OCI-LY7 (cell line): ENCODE measurements around the gene CRYBG2. TPM values are rescaled to one million over a fixed set of nuclear protein-coding genes. Genes with fewer than 3 reads are reported as not detected.
"Not testable (repeated sequence)": the region's sequence is repeated elsewhere in the genome, so short reads cannot be mapped to it uniquely, and the experiment has no call there.

Source experiments
- BruUV-seq: library from RNA; stranded (reverse); fragments of 400-500 nt; replicated peaks from 2 replicates; lab custom pipeline; 2021; lab: Mats Ljungman, UMichigan
- CTCF ChIA-PET: fragments of 300-600 bp; sonication (Branson Sonifier 250); formaldehyde crosslinking; loops from one replicate; lab custom pipeline; 2022; ENCODE audit warnings: antibody characterized with exemption; ENCODE audit not compliant: unreplicated experiment; lab: Charles Lee
- POLR2A ChIA-PET: fragments of 300-600 bp; sonication (Branson Sonifier 250); formaldehyde crosslinking; loops from one replicate; lab custom pipeline; 2022; ENCODE audit warnings: antibody characterized with exemption; lab: Charles Lee
- DNase-seq: peaks from one replicate; pipeline ENCODE4 v3.0.0-alpha.2; 2015; ENCODE audit warnings: low spot score
- H2AFZ ChIP-seq: fragments of 200-600 bp; sonication (generic), shearing (Covaris generic); 2 replicates; pipeline ENCODE4 v1.6.1; 2014; ENCODE audit warnings: mild to moderate bottlenecking, antibody characterized with exemption, low read length, moderate library complexity
- H3K27ac ChIP-seq: fragments of 200-600 bp; sonication (generic); 2 replicates; pipeline ENCODE4 v1.5.1; 2014; ENCODE audit warnings: mixed run types, low read depth, mild to moderate bottlenecking, moderate library complexity, low read length, inconsistent platforms; ENCODE audit not compliant: poor library complexity, severe bottlenecking
- H3K36me3 ChIP-seq: fragments of 200-600 bp; sonication (generic); 2 replicates; pipeline ENCODE4 v1.6.1; 2014; ENCODE audit warnings: mild to moderate bottlenecking, antibody characterized with exemption, low read length, moderate library complexity, mixed read lengths; ENCODE audit not compliant: insufficient read depth
- H3K4me1 ChIP-seq: fragments of 200-600 bp; sonication (generic); 2 replicates; pipeline ENCODE4 v1.5.1; 2014; ENCODE audit warnings: mild to moderate bottlenecking, low read length; ENCODE audit not compliant: insufficient read depth, poor library complexity, severe bottlenecking
- H3K4me2 ChIP-seq: fragments of 200-600 bp; sonication (generic); 2 replicates; pipeline ENCODE4 v1.6.1; 2014; ENCODE audit warnings: mild to moderate bottlenecking, low read length
- H3K4me3 ChIP-seq: fragments of 200-600 bp; sonication (generic); 2 replicates; pipeline ENCODE4 v1.5.1; 2014; ENCODE audit warnings: mild to moderate bottlenecking, low read depth, low read length; ENCODE audit not compliant: poor library complexity, severe bottlenecking
- H3K79me2 ChIP-seq: fragments of 200-600 bp; sonication (generic); 2 replicates; pipeline ENCODE4 v1.6.1; 2016; ENCODE audit warnings: low read depth, mild to moderate bottlenecking, low read length, moderate library complexity, mixed read lengths; ENCODE audit not compliant: insufficient read depth
- H3K9me2 ChIP-seq: fragments of 200-600 bp; sonication (generic); 2 replicates; pipeline ENCODE4 v1.6.1; 2016; ENCODE audit warnings: mild to moderate bottlenecking, low read length, mixed read lengths; ENCODE audit not compliant: insufficient read depth
- H3K9me3 ChIP-seq: fragments of 200-600 bp; sonication (generic); 2 replicates; pipeline ENCODE4 v1.6.1; 2014; ENCODE audit warnings: mild to moderate bottlenecking, mixed run types, low read length, mixed read lengths
- H4K20me1 ChIP-seq: fragments of 200-600 bp; sonication (generic); 2 replicates; pipeline ENCODE4 v1.6.1; 2014; ENCODE audit warnings: mild to moderate bottlenecking, antibody characterized with exemption, low read length, moderate library complexity, mixed read lengths; ENCODE audit not compliant: insufficient read depth
- CTCF ChIP-seq: fragments of 200-600 bp; sonication (generic); conservative IDR thresholded peaks from 2 replicates; pipeline ENCODE4 v1.5.1; 2014; ENCODE audit warnings: mild to moderate bottlenecking, antibody characterized with exemption, low read length, moderate library complexity, mixed read lengths
- EZH2phosphoT487 ChIP-seq: fragments of 200-600 bp; sonication (generic); IDR thresholded peaks from 2 replicates; pipeline ENCODE4 v1.6.1; 2018; ENCODE audit warnings: low read depth, borderline replicate concordance, mild to moderate bottlenecking, mixed run types, antibody characterized with exemption, low read length, moderate library complexity, mixed read lengths
- intact Hi-C: fragments of 100-400 bp; cut with micrococcal nuclease; formaldehyde crosslinking; loops from one replicate; pipeline ENCODE4 v1.10.0; 2022; ENCODE audit not compliant: unreplicated experiment
- total RNA-seq, 2 experiments: library from RNA; depleted of rRNA in 1 of 2; stranded (reverse); fragments of >200 nt in 1 of 2; shearing (Covaris generic) in 1 of 2; gene quantifications; 2 replicates each; pipeline ENCODE4 v1.2.3, GENCODE V29; 2014 to 2022

Gene CRYBG2
- total RNA-seq, 2 experiments from 2014 or later, result 1.3 to 5.5 TPM

- no peaks in the 10 kb centered on the region for H3K79me2 ChIP-seq
- no peak overlapping the region for H3K4me3 ChIP-seq
- ChIA-PET POLR2A (interaction anchor here (0.9 to 1.0 kb wide), 2 partner anchors 16 to 23 kb away, joined by 3 to 5 read pairs; no protein-coding TSS in a partner anchor), CTCF (no interaction called here)
- H3K9me2 ChIP-seq, result no peaks in the 10 kb centered on the region
- no peak overlapping the region for H2AFZ ChIP-seq
- intact Hi-C loops, result no loop called here
- no peak for DNase-seq
- no peak overlapping the region for H3K27ac ChIP-seq
- H3K9me3 ChIP-seq, result no peaks in the 10 kb centered on the region
- H3K36me3 ChIP-seq, result peaks cover 57% of the 10 kb centered on the region
- no peak for TF ChIP-seq CTCF
- no peak for TF ChIP-seq EZH2phosphoT487
- BruUV-seq, result no TSS peak
- H4K20me1 ChIP-seq, result no peaks in the 10 kb centered on the region
- no peak overlapping the region for H3K4me2 ChIP-seq
- peaks cover 55% of the 10 kb centered on the region for H3K4me1 ChIP-seq
Measured at GRCh38 chr1:26295194-26296138, 58.5 kb downstream of the CRYBG2 start.

- Histone ChIP-seq H3K9me2 (no peaks in the 10 kb centered on the region), H2AFZ (no peak overlapping the region), H3K9me3 (no peaks in the 10 kb centered on the region), H3K36me3 (peaks cover 50% of the 10 kb centered on the region), H3K4me2 (no peak overlapping the region), H3K4me1 (peaks cover 55% of the 10 kb centered on the region), H4K20me1 (no peaks in the 10 kb centered on the region), H3K27ac (no peak overlapping the region), H3K4me3 (no peak overlapping the region), H3K79me2 (no peaks in the 10 kb centered on the region)
- intact Hi-C loops, result no loop called here
- no TSS peak for BruUV-seq
- DNase-seq, result no peak
- CTCF ChIA-PET, result no interaction called here
- POLR2A ChIA-PET, result interaction anchor here (11.0 kb wide), 1 partner anchor 24 kb away, joined by 273 read pairs; the partner anchor contains the start of gene CD52
- TF ChIP-seq EZH2phosphoT487 (no peak), CTCF (no peak)
Measured at GRCh38 chr1:26293911-26294463, 59.9 kb downstream of the CRYBG2 start.

GRCh38 chr1:26292735-26293134 is 61.2 kb downstream of the CRYBG2 start:
- H4K20me1 ChIP-seq, H3K79me2 ChIP-seq, H3K4me2 ChIP-seq, H2AFZ ChIP-seq, BruUV-seq, intact Hi-C loops, DNase-seq, H3K4me3 ChIP-seq, H3K9me2 ChIP-seq, H3K9me3 ChIP-seq: not testable (repeated sequence)
- POLR2A ChIA-PET, result interaction anchor here (2.4 to 11.0 kb wide), 3 partner anchors 8 to 26 kb away, joined by 7 to 273 read pairs (median 106); partner anchors contain the start of genes CD52 and UBXN11
- H3K4me1 ChIP-seq, result peaks cover 55% of the 10 kb centered on the region
- CTCF ChIA-PET, result interaction anchor here (1.6 kb wide), 1 partner anchor 25 kb away, joined by 3 read pairs; the partner anchor contains the start of gene CD52
- H3K36me3 ChIP-seq, result peaks cover 46% of the 10 kb centered on the region
- H3K27ac ChIP-seq, result peak overlapping the region; percentile 34
